SH-SY5Y (cell line): ENCODE data around the gene FBXL5.

Source experiments
- GATA2 ChIP-seq: IDR thresholded peaks from 2 replicates; pipeline ENCODE4 v1.6.1; 2011; ENCODE audit warnings: mild to moderate bottlenecking, low read depth, low read length
- GATA3 ChIP-seq: IDR thresholded peaks from 2 replicates; pipeline ENCODE4 v1.6.1; 2011; ENCODE audit warnings: low read depth, mild to moderate bottlenecking, low read length, moderate library complexity

DNA sequence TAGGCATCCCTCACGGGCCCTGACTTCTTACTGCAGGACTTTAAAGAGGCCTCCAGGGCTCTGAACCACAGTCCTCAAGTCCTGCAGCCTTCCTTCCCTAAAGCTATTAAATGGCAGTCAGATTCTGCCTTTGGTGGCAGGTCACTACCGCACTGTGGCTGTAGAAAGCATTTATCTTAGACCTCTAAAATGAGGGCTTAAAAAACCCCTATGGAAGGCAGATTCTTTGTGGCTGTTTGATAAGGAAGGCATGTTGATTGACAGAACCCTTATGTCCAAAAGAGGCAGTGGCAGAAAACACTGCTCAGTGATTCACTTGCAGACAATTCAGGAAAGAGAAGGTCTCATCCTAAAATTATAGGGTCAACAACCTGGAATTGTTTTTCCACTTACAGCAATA lies 79.2 kb downstream of the FBXL5 start:
- TF ChIP-seq GATA2 (no peak), GATA3 (no peak)
